HL-60/S4 (cell line): ENCODE measurements around the gene HLA-E.

Experiments
- in situ Hi-C: fragments of 300-500 bp; cut with MboI; formaldehyde crosslinking; loops from 2 replicates; pipeline ENCODE4 v1.14.3; 2022; ENCODE audit warnings: low sequenced_read_pairs

HLA-E gene

DNA sequence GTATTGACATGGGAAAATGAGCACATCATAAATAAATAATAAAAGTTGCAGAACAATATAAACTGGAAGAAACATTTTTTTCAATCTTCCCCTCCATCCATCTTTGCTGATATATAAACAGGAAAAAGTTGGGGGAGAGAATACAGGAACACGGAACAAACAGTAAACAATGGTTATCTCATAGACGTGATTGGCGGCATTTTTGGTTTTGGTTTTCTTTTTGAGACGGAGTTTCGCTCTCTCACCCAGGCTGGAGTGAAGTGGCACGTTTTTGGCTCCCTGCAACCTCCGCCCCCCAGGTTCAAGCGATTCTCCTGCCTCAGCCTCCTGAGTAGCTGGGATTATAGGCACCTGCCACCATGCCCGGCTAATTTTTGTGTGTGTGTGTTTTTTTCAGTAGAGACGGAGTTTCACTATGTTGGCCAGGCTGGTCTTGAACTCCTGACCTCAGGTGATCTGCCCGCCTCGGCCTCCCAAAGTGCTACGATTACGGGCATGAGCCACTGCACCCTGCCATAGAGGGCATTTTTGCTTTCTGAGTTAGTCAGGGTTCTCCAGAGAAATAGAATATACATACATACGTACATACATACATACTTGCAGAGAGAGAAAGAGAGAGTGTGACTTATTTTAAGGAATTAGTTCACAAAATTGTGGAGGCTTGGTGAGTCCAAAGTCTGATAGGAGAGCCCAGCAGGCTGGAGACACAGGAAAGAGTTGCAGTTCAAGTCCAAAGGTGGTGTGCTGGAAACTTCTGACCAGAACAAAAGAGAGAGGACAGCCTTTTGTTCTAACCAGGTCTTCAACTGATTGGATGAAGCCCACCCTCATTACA lies 44.4 kb downstream of the HLA-E start:
- in situ Hi-C loops: loop anchor here (5.0 kb wide), 1 partner anchor 41 kb away; no protein-coding TSS in a partner anchor

GRCh38 chr6:30537931-30538330 lies 48.6 kb downstream of the HLA-E start:
- in situ Hi-C loops: no loop called here

DNA sequence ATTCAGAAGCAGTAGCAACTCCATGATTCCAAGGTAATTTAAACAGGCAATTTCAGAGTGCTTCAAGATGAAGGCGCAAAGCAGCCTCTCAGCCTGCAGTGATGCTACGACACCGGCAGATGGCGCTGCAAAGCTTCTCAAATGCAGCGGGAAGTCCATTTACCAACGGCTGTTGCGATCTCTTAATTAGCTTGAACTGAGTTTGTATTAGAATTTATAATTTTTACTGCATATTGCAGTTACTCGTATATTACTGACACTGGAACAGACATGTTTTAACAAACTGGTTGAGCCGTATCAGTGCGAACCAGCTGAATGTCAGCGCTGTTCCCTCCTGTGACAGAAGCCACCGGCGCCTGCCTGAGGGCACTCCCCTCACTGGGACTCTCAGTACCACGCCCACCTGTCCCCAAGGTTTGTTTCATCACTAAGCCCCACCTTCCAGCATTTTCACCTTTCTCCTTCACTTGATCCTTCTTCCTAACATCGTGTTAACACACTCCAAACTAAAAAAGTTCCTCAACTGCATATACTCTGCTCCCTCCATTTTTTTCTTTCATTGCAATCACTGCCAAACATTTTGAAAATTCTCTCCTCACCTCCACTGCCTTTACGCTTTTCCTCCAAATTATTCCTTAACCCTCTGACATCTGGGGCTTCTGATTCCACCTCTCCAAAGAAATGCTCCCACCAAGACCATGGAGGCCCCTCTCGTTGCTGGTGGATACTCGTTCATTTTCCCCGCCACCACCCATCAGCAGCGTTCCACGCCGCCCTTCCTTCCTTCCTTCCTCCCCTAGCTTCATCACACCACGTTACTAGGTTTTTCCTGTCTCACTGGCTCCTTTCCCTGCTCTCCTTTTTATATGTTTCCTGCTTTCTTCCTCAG lies 52.5 kb downstream of the HLA-E start:
- in situ Hi-C loops: loop anchor here (10.0 kb wide), 2 partner anchors 183 to 543 kb away; partner anchors contain the start of gene TUBB

GRCh38 chr6:30542404-30542725 lies 53.1 kb downstream of the HLA-E start:
- in situ Hi-C loops: loop anchor here (10.0 kb wide), 2 partner anchors 182 to 542 kb away; partner anchors contain the start of gene TUBB

- in situ Hi-C loops: loop anchor here (10.0 kb wide), 2 partner anchors 182 to 542 kb away; partner anchors contain the start of gene TUBB
Observed at GRCh38 chr6:30542915-30543314, 53.6 kb downstream of the HLA-E start.
